Suprapubic skin (tissue), 4 donors: ENCODE data around the gene MAST1. TPM values are rescaled to one million over a fixed set of nuclear protein-coding genes. Genes with fewer than 3 reads are reported as not detected.

Experiments used
- DNase-seq, 2 donors: peaks; one replicate each; pipeline ENCODE4 v3.0.0-alpha.2; 2019; ENCODE audit warnings: low spot score in 2 of 2
- H3K27ac ChIP-seq: fragments of 200-600 bp; sonication (generic); one replicate; pipeline ENCODE4 v1.5.1; 2019
- H3K27me3 ChIP-seq: fragments of 200-600 bp; sonication (generic); one replicate; pipeline ENCODE4 v1.5.1; 2019
- H3K36me3 ChIP-seq: fragments of 200-600 bp; sonication (generic); one replicate; pipeline ENCODE4 v1.5.1; 2019
- H3K4me1 ChIP-seq: fragments of 200-600 bp; sonication (generic); one replicate; pipeline ENCODE4 v1.5.1; 2019
- H3K4me3 ChIP-seq: fragments of 200-600 bp; sonication (generic); one replicate; pipeline ENCODE4 v1.5.1; 2019; ENCODE audit warnings: mild to moderate bottlenecking
- H3K9me3 ChIP-seq: fragments of 200-600 bp; sonication (generic); one replicate; pipeline ENCODE4 v1.5.1; 2019
- CTCF ChIP-seq, 2 donors: fragments of 200-600 bp in 1 of 2; fragments of 450-650 bp in 1 of 2; sonication (generic) in 1 of 2; IDR thresholded peaks; one replicate each; pipeline ENCODE4 v1.5.1; 2016 to 2019; ENCODE audit warnings: antibody characterized with exemption in 2 of 2, mild to moderate bottlenecking in 1 of 2, moderate library complexity in 1 of 2
- EP300 ChIP-seq: sonication (generic); formaldehyde crosslinking; IDR thresholded peaks from one replicate; pipeline ENCODE4 v1.6.1; 2017; ENCODE audit warnings: antibody characterized with exemption
- POLR2A ChIP-seq, 2 donors: fragments of 450-650 bp; IDR thresholded peaks; one replicate each; pipeline ENCODE4 v1.6.1; 2017; ENCODE audit warnings: antibody characterized with exemption in 2 of 2, mild to moderate bottlenecking in 2 of 2, moderate library complexity in 2 of 2
- POLR2AphosphoS5 ChIP-seq, 3 donors: sonication (generic); formaldehyde crosslinking; IDR thresholded peaks; one replicate each; pipeline ENCODE4 v1.6.1; 2017; ENCODE audit warnings: antibody characterized with exemption in 3 of 3
- WGBS: methylation state at CpG from one replicate; pipeline ENCODE4 v1.1.5; 2018; 5-methylcytosine and 5-hydroxymethylcytosine counted together
- total RNA-seq, 4 donors: library from RNA; depleted of rRNA; stranded (reverse); fragments of >200 nt; gene quantifications; one replicate each; pipeline ENCODE4 v1.1.0, GENCODE V29; 2016

MAST1 gene
- total RNA-seq, 4 donors from 2014 or later = 2.7 to 5.3 (median 3.7) TPM

DNA sequence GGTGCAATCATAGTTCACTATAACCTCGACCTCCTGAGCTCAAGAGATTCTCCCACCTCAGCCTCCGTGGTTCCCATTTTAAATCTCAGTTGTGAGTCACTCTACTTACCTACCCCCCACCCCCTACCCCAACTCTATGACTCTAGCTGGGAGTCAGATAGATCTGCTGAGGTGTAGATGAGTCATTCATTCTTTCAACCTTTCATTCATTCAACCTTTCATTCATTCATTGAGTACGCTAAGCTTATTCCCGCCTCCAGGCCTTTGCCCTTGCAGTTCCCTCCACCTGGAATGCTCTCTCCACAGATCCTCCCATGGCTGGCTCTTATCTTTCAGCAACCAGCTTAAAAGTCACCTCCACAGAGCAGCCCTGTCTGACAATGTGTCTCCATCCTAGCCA lies 1.1 kb upstream of the MAST1 start:
- H3K4me1 ChIP-seq = peaks cover 39% of the 10 kb centered on the region
- H3K4me3 ChIP-seq = no peak overlapping the region
- no peak for DNase-seq
- TF ChIP-seq EP300 (no peak), POLR2A (IDR thresholded peaks at IDR 0.05) (no peak), POLR2AphosphoS5 (IDR thresholded peaks at IDR 0.05) (no peak), CTCF (IDR thresholded peaks at IDR 0.05) (no peak)
- H3K27me3 ChIP-seq = peaks cover 99% of the 10 kb centered on the region
- 78% methylated on average over 4 of the region's 4 CpGs for WGBS
- no peak overlapping the region for H3K27ac ChIP-seq
- no peaks in the 10 kb centered on the region for H3K36me3 ChIP-seq
- H3K9me3 ChIP-seq = no peaks in the 10 kb centered on the region

GRCh38 chr19:12838886-12839756 lies 806 bp downstream of the MAST1 start:
- 28% methylated on average over 15 of the region's 21 CpGs for WGBS
- H3K9me3 ChIP-seq = no peaks in the 10 kb centered on the region
- DNase-seq = no peak
- no peak overlapping the region for H3K27ac ChIP-seq
- H3K4me3 ChIP-seq = peak overlapping the region; percentile 42
- H3K4me1 ChIP-seq = peaks cover 21% of the 10 kb centered on the region
- TF ChIP-seq EP300 = no peak
- no peak for TF ChIP-seq POLR2AphosphoS5 (IDR thresholded peaks at IDR 0.05)
- TF ChIP-seq CTCF (IDR thresholded peaks at IDR 0.05) = no peak
- no peak for TF ChIP-seq POLR2A (IDR thresholded peaks at IDR 0.05)
- H3K36me3 ChIP-seq = no peaks in the 10 kb centered on the region
- peaks cover 99% of the 10 kb centered on the region for H3K27me3 ChIP-seq

DNA sequence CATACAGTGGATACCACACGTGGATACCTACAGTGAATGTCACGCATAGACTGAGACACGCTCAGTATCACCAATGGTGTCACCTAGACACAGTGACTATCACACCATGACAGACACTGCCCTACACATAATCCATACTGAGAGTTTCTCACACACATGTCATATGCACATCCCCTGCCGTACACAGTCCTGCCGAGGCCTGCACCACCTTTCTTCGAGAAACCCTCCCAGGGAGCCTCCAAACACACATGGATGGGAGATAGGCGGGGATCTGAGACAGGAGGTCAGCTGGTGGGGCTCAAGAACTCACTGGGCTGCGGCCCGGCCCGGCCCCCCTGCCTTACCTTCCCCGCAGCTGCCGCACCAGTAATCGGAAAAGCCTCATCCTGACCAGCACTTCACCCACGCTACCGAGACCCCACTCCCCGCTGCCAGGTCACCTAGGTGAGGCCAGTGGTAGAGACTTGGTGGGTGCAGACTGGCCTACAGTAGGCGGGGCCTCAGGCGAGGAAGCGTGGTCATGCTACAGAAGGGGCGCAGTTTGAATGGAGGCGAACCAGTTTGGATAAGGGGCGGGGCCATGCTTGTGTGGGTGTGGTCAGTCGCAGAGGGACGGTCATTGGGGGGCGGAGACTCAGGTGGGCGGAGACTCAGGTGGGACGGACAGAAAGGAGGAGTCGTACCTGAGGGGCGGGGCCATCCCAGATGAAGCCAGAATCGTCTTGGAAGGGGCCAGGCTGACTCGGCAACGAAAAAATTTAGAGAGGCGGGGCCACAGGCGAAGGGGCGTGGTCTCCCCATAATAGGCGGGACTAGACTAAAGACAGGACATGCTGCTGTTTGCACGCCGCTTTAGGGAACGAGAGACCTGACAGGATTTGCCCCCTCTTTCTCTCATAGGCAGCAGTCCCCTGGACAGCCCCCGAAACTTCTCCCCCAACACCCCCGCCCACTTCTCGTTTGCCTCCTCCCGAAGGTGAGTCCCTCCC lies 2.1 kb downstream of the MAST1 start:
- TF ChIP-seq EP300 (no peak), POLR2A (IDR thresholded peaks at IDR 0.05) (no peak), POLR2AphosphoS5 (IDR thresholded peaks at IDR 0.05) (no peak), CTCF (IDR thresholded peaks at IDR 0.05) (no peak)
- Histone ChIP-seq H3K36me3 (no peaks in the 10 kb centered on the region), H3K27ac (no peak overlapping the region), H3K27me3 (peaks cover 91% of the 10 kb centered on the region), H3K4me3 (peak overlapping the region; percentile 24), H3K9me3 (no peaks in the 10 kb centered on the region), H3K4me1 (peaks cover 19% of the 10 kb centered on the region)
- DNase-seq = peak in 1 of 2 donors; percentile 68
- WGBS = 16% methylated on average over 35 of the region's 43 CpGs

DNA sequence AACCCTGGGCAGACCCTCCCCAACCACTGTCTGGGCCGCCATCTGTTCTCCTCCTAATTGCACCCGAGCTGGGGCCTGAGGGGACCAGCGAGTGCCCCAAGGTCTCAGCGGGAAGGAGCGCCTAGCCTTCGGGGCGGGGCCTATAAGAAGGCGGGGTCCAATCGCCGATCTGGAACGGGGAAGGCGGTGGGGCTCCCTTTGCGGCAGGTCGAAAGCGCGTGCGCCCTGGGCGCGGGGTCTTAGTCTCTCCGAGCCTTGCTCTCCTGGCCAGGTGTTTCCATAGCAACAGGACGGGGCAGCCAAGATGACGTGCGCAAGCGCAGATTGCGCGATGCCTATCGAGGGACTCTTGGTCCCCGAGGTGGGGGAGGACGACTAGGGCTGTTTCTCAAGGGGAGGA lies 2.8 kb downstream of the MAST1 start:
- DNase-seq = no peak
- H3K27me3 ChIP-seq = peaks cover 88% of the 10 kb centered on the region

More for the DNA sequence above, 2.8 kb downstream of the MAST1 start:
- Histone ChIP-seq H3K4me1 (peaks cover 19% of the 10 kb centered on the region), H3K4me3 (peak overlapping the region; percentile 24), H3K9me3 (no peaks in the 10 kb centered on the region), H3K27ac (no peak overlapping the region), H3K36me3 (no peaks in the 10 kb centered on the region)
- 5% methylated on average over 23 of the region's 29 CpGs for WGBS
- TF ChIP-seq POLR2AphosphoS5 (IDR thresholded peaks at IDR 0.05) = no peak
- TF ChIP-seq EP300 = no peak
- TF ChIP-seq CTCF (IDR thresholded peaks at IDR 0.05) = no peak
- TF ChIP-seq POLR2A (IDR thresholded peaks at IDR 0.05) = no peak
